ENCODE results near the gene DUSP1. TPM values are rescaled to one million over a fixed set of nuclear protein-coding genes. Genes with fewer than 3 reads are reported as not detected.

The DUSP1 gene
- total and polyA plus RNA-seq, 9 of the 15 experiments (the other 6 are each of a cell fraction or from before 2014, with no cell fraction given), result 2.1 to 14.2 (median 8.5) TPM

DNA sequence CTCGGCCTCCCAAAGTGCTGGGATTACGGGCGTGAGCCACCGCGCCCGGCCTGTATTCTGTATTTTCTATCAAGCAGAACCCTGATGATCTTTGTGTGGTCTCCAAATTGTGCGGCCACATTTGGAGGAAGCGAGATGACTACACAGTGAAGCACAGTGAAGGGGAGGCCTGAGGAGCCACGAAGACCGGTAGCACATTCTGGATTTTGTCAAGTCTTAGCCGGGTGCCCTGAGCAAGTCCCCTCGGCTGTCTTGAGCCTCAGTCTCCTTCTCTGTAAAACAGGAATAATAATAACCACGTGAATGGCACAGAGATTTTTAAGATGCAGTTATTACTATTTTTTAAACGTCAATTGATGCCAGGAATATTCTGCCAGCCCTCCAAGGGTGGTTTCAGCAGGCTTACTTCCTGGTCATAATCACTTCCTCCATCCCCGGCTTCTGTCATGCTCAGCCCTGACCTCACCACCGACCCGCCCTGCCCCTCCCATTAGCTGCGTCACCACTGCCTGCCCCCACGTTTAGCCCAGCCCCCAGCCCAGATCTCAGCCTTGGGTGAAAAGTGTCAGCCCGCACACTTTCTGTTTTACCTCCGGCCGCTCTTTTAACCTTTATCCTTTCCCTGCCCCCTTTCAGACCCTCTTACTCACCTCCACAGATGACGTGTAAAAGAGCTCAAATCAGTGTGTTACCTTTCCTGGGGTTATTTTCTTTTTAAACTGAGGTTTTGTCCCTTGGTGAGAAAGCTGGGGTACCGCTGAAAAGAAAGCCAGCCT, 36.1 kb upstream of the DUSP1 start (continued):
- TF ChIP-seq, protein P1, sequence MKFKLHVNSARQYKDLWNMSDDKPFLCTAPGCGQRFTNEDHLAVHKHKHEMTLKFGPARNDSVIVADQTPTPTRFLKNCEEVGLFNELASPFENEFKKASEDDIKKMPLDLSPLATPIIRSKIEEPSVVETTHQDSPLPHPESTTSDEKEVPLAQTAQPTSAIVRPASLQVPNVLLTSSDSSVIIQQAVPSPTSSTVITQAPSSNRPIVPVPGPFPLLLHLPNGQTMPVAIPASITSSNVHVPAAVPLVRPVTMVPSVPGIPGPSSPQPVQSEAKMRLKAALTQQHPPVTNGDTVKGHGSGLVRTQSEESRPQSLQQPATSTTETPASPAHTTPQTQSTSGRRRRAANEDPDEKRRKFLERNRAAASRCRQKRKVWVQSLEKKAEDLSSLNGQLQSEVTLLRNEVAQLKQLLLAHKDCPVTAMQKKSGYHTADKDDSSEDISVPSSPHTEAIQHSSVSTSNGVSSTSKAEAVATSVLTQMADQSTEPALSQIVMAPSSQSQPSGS (CRISPR knock-in tag; IDR thresholded peaks at IDR 0.05), result no peak
- TF ChIP-seq, protein P2, sequence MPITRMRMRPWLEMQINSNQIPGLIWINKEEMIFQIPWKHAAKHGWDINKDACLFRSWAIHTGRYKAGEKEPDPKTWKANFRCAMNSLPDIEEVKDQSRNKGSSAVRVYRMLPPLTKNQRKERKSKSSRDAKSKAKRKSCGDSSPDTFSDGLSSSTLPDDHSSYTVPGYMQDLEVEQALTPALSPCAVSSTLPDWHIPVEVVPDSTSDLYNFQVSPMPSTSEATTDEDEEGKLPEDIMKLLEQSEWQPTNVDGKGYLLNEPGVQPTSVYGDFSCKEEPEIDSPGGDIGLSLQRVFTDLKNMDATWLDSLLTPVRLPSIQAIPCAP (CRISPR knock-in tag; IDR thresholded peaks at IDR 0.05; ENCODE audit: borderline replicate concordance), result no peak
- TF ChIP-seq, protein P3, sequence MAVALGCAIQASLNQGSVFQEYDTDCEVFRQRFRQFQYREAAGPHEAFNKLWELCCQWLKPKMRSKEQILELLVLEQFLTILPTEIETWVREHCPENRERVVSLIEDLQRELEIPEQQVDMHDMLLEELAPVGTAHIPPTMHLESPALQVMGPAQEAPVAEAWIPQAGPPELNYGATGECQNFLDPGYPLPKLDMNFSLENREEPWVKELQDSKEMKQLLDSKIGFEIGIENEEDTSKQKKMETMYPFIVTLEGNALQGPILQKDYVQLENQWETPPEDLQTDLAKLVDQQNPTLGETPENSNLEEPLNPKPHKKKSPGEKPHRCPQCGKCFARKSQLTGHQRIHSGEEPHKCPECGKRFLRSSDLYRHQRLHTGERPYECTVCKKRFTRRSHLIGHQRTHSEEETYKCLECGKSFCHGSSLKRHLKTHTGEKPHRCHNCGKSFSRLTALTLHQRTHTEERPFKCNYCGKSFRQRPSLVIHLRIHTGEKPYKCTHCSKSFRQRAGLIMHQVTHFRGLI (CRISPR knock-in tag; IDR thresholded peaks at IDR 0.05), result peak; percentile 42; the same call in 1 of the 2 replicates
- TF ChIP-seq IRF2 (CRISPR knock-in tag; IDR thresholded peaks at IDR 0.05) (no peak), ZNF79 (CRISPR knock-in tag; IDR thresholded peaks at IDR 0.05; ENCODE audit: low read depth) (no peak), ELF2 (CRISPR knock-in tag; IDR thresholded peaks at IDR 0.05) (peak; percentile 77), TAL1 (IDR thresholded peaks at IDR 0.05) (no peak), TEAD2 (tag; IDR thresholded peaks at IDR 0.05) (no peak), KDM1A (IDR thresholded peaks at IDR 0.05) (peak in 1 of 2 experiments; percentile 61; a peak in 3 of 4 replicates), DDX20 (tag; IDR thresholded peaks at IDR 0.05; ENCODE audit: low read depth) (no peak), ZNF507 (tag; conservative IDR thresholded peaks at IDR 0.05) (no peak), PPARD (CRISPR knock-in tag; IDR thresholded peaks at IDR 0.05) (no peak), MTA3 (IDR thresholded peaks at IDR 0.05; ENCODE audit: borderline replicate concordance) (peak; percentile 38; the same call in 1 of the 2 replicates), NRF1 (conservative IDR thresholded peaks at IDR 0.05 in 1 of 2, IDR thresholded peaks at IDR 0.05 in 1 of 2) (peak; percentile 75 to 79), EP300 (IDR thresholded peaks at IDR 0.05; ENCODE audit: low read length) (peak; percentile 48; the same call in 1 of the 2 replicates), CXXC5 (CRISPR knock-in tag; IDR thresholded peaks at IDR 0.05) (peak; percentile 53), NCOR1 (IDR thresholded peaks at IDR 0.05) (no peak), ZNF644 (tag; IDR thresholded peaks at IDR 0.05; ENCODE audit: low read depth) (peak; percentile 61; the same call in 1 of the 2 replicates), DPF2 (IDR thresholded peaks at IDR 0.05) (peak; percentile 64; the same call in 1 of the 2 replicates), SIN3B (IDR thresholded peaks at IDR 0.05; ENCODE audit: low read depth) (no peak), NR3C1 (CRISPR knock-in tag; IDR thresholded peaks at IDR 0.05) (no peak), L3MBTL2 (IDR thresholded peaks at IDR 0.05) (peak; percentile 96), POLR3G (IDR thresholded peaks at IDR 0.05; ENCODE audit: extremely low read depth, insufficient read length, insufficient replicate concordance) (no peak)
- TF ChIP-seq, protein P4, sequence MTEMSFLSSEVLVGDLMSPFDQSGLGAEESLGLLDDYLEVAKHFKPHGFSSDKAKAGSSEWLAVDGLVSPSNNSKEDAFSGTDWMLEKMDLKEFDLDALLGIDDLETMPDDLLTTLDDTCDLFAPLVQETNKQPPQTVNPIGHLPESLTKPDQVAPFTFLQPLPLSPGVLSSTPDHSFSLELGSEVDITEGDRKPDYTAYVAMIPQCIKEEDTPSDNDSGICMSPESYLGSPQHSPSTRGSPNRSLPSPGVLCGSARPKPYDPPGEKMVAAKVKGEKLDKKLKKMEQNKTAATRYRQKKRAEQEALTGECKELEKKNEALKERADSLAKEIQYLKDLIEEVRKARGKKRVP (CRISPR knock-in tag; IDR thresholded peaks at IDR 0.05), result no peak; the same call in 1 of the 2 replicates
